ENCODE results near the gene MACROH2A1.

MACROH2A1 gene

DNA sequence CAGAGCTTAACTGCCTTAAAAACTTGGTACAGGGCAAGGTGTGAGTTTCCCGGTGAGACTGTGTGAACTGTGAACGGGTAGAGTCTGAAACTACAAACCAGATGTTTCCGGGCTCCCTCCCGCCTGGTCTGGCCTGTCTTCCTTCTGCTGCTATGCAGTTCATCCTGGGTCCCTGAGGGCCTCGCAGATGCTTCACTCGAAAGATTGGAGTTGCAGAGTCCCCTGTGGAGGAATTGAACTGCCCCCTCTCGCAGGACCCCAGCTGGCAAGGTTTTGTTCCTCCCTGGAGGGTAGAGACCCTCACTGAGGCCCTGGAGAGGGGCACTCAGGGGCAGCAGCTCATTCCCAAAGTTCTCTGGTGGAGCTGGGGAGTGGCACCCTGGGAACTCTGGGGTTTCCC lies 47.6 kb upstream of the MACROH2A1 start:
- no peak overlapping the region for H3K4me2 ChIP-seq (ENCODE audit: low read length)
- no peak overlapping the region for H3K4me3 ChIP-seq (ENCODE audit: low read depth, low read length, poor library complexity, severe bottlenecking)
- H4K20me1 ChIP-seq (ENCODE audit: insufficient read depth, low read length), result no peaks in the 10 kb centered on the region
- TF ChIP-seq EZH2 (IDR thresholded peaks at IDR 0.05; ENCODE audit: borderline replicate concordance, low read length), result no peak
- TF ChIP-seq, protein P1, sequence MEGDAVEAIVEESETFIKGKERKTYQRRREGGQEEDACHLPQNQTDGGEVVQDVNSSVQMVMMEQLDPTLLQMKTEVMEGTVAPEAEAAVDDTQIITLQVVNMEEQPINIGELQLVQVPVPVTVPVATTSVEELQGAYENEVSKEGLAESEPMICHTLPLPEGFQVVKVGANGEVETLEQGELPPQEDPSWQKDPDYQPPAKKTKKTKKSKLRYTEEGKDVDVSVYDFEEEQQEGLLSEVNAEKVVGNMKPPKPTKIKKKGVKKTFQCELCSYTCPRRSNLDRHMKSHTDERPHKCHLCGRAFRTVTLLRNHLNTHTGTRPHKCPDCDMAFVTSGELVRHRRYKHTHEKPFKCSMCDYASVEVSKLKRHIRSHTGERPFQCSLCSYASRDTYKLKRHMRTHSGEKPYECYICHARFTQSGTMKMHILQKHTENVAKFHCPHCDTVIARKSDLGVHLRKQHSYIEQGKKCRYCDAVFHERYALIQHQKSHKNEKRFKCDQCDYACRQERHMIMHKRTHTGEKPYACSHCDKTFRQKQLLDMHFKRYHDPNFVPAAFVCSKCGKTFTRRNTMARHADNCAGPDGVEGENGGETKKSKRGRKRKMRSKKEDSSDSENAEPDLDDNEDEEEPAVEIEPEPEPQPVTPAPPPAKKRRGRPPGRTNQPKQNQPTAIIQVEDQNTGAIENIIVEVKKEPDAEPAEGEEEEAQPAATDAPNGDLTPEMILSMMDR (IDR thresholded peaks at IDR 0.05; ENCODE audit: low read length), result no peak
- no peak overlapping the region for H2AFZ ChIP-seq (ENCODE audit: low read length)
- H3K4me1 ChIP-seq (ENCODE audit: insufficient read depth, low read length, severe bottlenecking), result no peaks in the 10 kb centered on the region
- 0 out of 2 replicates have a peak, but pooled peaks cover 7% of the 10 kb centered on the region for H3K27me3 ChIP-seq (ENCODE audit: insufficient read depth, low read length)
- H3K9me3 ChIP-seq (ENCODE audit: low read length), result no peaks in the 10 kb centered on the region
- no peak overlapping the region for H3K9ac ChIP-seq (ENCODE audit: low read length)
- H3K36me3 ChIP-seq (ENCODE audit: insufficient read depth, low read length), result no peaks in the 10 kb centered on the region
- no peaks in the 10 kb centered on the region for H3K9me2 ChIP-seq (ENCODE audit: low read depth, low read length)
- no peak overlapping the region for H3K27ac ChIP-seq (ENCODE audit: low read depth, low read length, poor library complexity, severe bottlenecking)
- no peaks in the 10 kb centered on the region for H3K79me2 ChIP-seq (ENCODE audit: insufficient read depth, low read length)
- H3F3A ChIP-seq (ENCODE audit: insufficient read depth, low read length), result no peaks in the 10 kb centered on the region

DNA sequence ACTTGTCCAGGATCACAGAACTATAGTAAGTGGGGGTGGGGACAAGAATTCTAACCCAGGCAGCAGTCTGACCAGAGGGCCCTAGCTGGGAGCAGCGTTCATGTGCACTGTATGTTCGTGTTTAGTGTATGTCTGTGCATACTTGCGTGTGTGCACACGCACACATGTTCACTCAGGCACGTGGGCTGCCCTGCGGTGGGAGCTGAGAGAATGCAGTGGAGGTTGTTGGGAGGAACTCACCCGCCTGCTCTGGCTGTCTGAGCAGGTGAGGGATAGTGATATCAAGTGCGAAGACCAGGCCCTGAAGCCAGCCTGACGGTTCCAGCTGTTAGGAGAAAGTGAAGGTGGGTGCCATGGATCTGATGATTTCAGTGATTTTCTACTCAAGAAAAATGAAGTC lies 47.2 kb upstream of the MACROH2A1 start:
- Histone ChIP-seq H3K4me2 (ENCODE audit: low read length) (no peak overlapping the region), H3K27ac (ENCODE audit: low read depth, low read length, poor library complexity, severe bottlenecking) (no peak overlapping the region), H3F3A (ENCODE audit: insufficient read depth, low read length) (no peaks in the 10 kb centered on the region), H3K4me1 (ENCODE audit: insufficient read depth, low read length, severe bottlenecking) (no peaks in the 10 kb centered on the region), H3K9ac (ENCODE audit: low read length) (no peak overlapping the region), H3K79me2 (ENCODE audit: insufficient read depth, low read length) (no peaks in the 10 kb centered on the region), H3K9me2 (ENCODE audit: low read depth, low read length) (no peaks in the 10 kb centered on the region), H3K9me3 (ENCODE audit: low read length) (no peaks in the 10 kb centered on the region), H3K4me3 (ENCODE audit: low read depth, low read length, poor library complexity, severe bottlenecking) (no peak overlapping the region), H3K36me3 (ENCODE audit: insufficient read depth, low read length) (no peaks in the 10 kb centered on the region), H4K20me1 (ENCODE audit: insufficient read depth, low read length) (no peaks in the 10 kb centered on the region), H2AFZ (ENCODE audit: low read length) (no peak overlapping the region), H3K27me3 (ENCODE audit: insufficient read depth, low read length) (0 out of 2 replicates have a peak, but pooled peaks cover 7% of the 10 kb centered on the region)
- TF ChIP-seq EZH2 (IDR thresholded peaks at IDR 0.05; ENCODE audit: borderline replicate concordance, low read length), result no peak
- TF ChIP-seq, protein P1 (IDR thresholded peaks at IDR 0.05; ENCODE audit: low read length), result no peak

DNA sequence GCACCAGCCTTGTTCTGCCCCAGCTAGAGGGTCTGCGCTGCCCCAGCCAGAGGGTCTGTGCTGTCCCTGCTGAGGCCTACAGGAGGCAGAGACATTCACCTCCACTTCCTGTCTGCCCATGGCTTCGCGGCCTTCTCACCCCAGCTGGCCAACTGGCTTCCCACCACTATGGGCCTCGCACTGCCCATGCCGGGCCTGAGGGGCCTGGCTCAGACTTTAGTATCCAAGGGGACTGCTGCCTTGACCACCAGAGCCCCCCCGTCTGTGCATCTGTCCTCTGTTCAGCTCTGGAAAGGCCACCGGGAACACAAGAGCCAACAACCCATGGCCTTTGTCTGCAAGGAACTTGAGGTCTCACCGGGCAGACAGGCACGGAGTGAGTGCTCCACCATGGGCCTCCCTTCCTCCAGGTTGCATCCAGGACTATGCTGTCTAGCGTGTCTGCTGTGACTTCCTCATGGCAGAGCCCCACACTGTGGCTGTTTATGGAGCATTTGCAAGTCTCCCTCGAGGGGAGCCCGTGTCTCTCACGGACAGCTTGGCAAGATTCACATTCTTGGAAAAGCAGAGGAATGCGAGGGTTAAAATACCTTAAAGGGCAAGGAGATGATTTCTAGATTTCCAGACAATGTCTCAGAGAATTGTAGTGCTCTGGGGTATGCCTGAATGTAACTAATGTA lies 46.4 kb upstream of the MACROH2A1 start:
- no peaks in the 10 kb centered on the region for H3K9me2 ChIP-seq (ENCODE audit: low read depth, low read length)
- no peaks in the 10 kb centered on the region for H3K4me1 ChIP-seq (ENCODE audit: insufficient read depth, low read length, severe bottlenecking)
- H3K9me3 ChIP-seq (ENCODE audit: low read length), result no peaks in the 10 kb centered on the region
- no peaks in the 10 kb centered on the region for H3K36me3 ChIP-seq (ENCODE audit: insufficient read depth, low read length)
- no peak for TF ChIP-seq EZH2 (IDR thresholded peaks at IDR 0.05; ENCODE audit: borderline replicate concordance, low read length)
- no peaks in the 10 kb centered on the region for H3F3A ChIP-seq (ENCODE audit: insufficient read depth, low read length)
- H3K27ac ChIP-seq (ENCODE audit: low read depth, low read length, poor library complexity, severe bottlenecking), result no peak overlapping the region
- H3K27me3 ChIP-seq (ENCODE audit: insufficient read depth, low read length), result 0 out of 2 replicates have a peak, but pooled peaks cover 7% of the 10 kb centered on the region
- no peaks in the 10 kb centered on the region for H4K20me1 ChIP-seq (ENCODE audit: insufficient read depth, low read length)
- H3K79me2 ChIP-seq (ENCODE audit: insufficient read depth, low read length), result no peaks in the 10 kb centered on the region
- H3K4me2 ChIP-seq (ENCODE audit: low read length), result no peak overlapping the region
- H3K4me3 ChIP-seq (ENCODE audit: low read depth, low read length, poor library complexity, severe bottlenecking), result no peak overlapping the region
- H2AFZ ChIP-seq (ENCODE audit: low read length), result no peak overlapping the region
- H3K9ac ChIP-seq (ENCODE audit: low read length), result no peak overlapping the region

DNA sequence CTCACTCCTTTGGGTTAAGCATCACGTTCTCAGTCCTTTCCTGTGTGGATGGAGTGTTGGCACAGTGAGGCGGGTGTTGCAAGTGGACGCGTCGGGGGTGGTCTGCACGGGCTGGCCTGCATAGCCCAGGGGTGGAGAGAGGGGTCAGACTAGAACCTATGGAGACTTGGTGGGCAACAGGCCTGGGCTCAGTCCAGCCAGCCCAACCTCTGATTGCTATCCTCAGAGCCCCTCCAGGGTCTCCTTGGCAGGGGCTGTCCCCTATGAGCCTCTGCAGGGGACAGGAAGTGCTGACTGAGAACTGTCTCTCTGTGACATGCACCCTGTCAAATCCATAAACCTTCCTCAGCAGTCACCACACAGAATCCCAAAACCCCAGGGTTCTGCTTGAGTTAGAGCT lies 45.9 kb upstream of the MACROH2A1 start:
- H3F3A ChIP-seq (ENCODE audit: insufficient read depth, low read length), result no peaks in the 10 kb centered on the region
- no peaks in the 10 kb centered on the region for H3K4me1 ChIP-seq (ENCODE audit: insufficient read depth, low read length, severe bottlenecking)
- H3K79me2 ChIP-seq (ENCODE audit: insufficient read depth, low read length), result no peaks in the 10 kb centered on the region
- no peaks in the 10 kb centered on the region for H3K9me2 ChIP-seq (ENCODE audit: low read depth, low read length)
- no peaks in the 10 kb centered on the region for H3K36me3 ChIP-seq (ENCODE audit: insufficient read depth, low read length)
- H4K20me1 ChIP-seq (ENCODE audit: insufficient read depth, low read length), result no peaks in the 10 kb centered on the region
- no peak overlapping the region for H2AFZ ChIP-seq (ENCODE audit: low read length)
- 0 out of 2 replicates have a peak, but pooled peaks cover 7% of the 10 kb centered on the region for H3K27me3 ChIP-seq (ENCODE audit: insufficient read depth, low read length)
- H3K4me2 ChIP-seq (ENCODE audit: low read length), result no peak overlapping the region
- TF ChIP-seq EZH2 (IDR thresholded peaks at IDR 0.05; ENCODE audit: borderline replicate concordance, low read length), result no peak
- TF ChIP-seq, protein P1 (IDR thresholded peaks at IDR 0.05; ENCODE audit: low read length), result no peak
- no peaks in the 10 kb centered on the region for H3K9me3 ChIP-seq (ENCODE audit: low read length)
- H3K27ac ChIP-seq (ENCODE audit: low read depth, low read length, poor library complexity, severe bottlenecking), result no peak overlapping the region
- no peak overlapping the region for H3K4me3 ChIP-seq (ENCODE audit: low read depth, low read length, poor library complexity, severe bottlenecking)
- H3K9ac ChIP-seq (ENCODE audit: low read length), result no peak overlapping the region
